Fibroblast of lung (primary cell): ENCODE results near the gene C1GALT1.

Source experiments
- EZH2 ChIP-seq: IDR thresholded peaks from 2 replicates; pipeline ENCODE4 v1.5.1; 2012; ENCODE audit warnings: low read length, control low read depth, mild to moderate bottlenecking; ENCODE audit errors: missing control alignments
- TF ChIP-seq, protein P1 (sequence below), 2 donors: IDR thresholded peaks in 1 of 2; conservative IDR thresholded peaks in 1 of 2; 1 replicate in 1 of 2; 2 replicates in 1 of 2; pipeline ENCODE4 v1.5.1; 2011 to 2012; ENCODE audit warnings: low read length in 2 of 2, control low read depth in 1 of 2, inconsistent platforms in 1 of 2, low read depth in 1 of 2, mild to moderate bottlenecking in 1 of 2

DNA sequence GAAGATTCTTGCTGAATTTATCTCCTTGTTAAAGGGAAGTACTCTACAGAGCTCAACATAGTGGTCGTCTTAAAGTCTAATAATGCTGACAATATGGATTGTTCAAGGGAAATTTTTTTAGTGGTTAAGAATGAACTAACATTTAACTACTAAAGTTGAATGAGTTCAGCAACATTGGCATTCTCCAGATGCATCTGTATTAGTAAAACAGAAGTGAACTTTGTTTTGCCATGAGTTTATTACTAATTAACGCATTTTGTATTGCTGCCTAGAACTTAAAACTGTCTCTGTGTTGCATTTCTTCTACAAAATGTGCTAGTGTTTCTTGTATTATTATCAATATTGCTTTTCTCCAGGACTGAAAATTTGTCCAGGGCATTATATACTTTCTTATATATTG is 67.5 kb downstream of the C1GALT1 start:
- TF ChIP-seq, protein P1, sequence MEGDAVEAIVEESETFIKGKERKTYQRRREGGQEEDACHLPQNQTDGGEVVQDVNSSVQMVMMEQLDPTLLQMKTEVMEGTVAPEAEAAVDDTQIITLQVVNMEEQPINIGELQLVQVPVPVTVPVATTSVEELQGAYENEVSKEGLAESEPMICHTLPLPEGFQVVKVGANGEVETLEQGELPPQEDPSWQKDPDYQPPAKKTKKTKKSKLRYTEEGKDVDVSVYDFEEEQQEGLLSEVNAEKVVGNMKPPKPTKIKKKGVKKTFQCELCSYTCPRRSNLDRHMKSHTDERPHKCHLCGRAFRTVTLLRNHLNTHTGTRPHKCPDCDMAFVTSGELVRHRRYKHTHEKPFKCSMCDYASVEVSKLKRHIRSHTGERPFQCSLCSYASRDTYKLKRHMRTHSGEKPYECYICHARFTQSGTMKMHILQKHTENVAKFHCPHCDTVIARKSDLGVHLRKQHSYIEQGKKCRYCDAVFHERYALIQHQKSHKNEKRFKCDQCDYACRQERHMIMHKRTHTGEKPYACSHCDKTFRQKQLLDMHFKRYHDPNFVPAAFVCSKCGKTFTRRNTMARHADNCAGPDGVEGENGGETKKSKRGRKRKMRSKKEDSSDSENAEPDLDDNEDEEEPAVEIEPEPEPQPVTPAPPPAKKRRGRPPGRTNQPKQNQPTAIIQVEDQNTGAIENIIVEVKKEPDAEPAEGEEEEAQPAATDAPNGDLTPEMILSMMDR (conservative IDR thresholded peaks at IDR 0.05 in 1 of 2, IDR thresholded peaks at IDR 0.05 in 1 of 2; ENCODE audit: low read depth in 1 of 2, low read length in 2 of 2) = no peak
- TF ChIP-seq EZH2 = no peak
